ENCODE data around the gene CSMD2. TPM values are rescaled to one million over a fixed set of nuclear protein-coding genes. Genes with fewer than 3 reads are reported as not detected.

Gene CSMD2
- total and polyA plus RNA-seq, 2 of the 8 experiments (the other 6 are each of a cell fraction or from before 2014, with no cell fraction given): 7.0 to 14.7 TPM

DNA sequence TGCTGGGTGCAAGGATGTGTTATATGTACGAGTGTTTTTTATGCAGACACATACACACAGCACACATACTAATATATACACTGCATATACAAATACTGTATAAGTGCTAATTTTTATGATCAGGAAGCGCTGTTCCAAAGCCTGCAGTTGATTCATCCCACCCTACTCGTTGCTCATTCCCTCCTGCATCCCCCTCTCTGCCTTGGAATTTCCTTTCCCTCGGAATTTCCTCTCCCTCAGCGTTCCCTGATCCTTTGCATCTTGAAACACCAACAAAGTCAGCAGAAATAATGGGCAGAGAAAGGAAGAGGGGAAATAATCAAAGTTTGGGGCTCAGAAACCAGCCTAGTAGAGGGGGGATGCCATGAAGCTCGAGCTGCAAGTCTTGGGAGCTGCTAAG, 98.9 kb downstream of the CSMD2 start:
- FAIRE-seq (no peak), DNase-seq (ENCODE audit: low read depth in 1 of 2, low spot score in 2 of 2) (no peak)
- Histone ChIP-seq H3K18ac (ENCODE audit: extremely low read depth, low read length) (no peak overlapping the region), H3K4me3 (ENCODE audit: extremely low read depth in 1 of 4, insufficient read depth in 2 of 4, low read depth in 3 of 4, low read length in 4 of 4) (no peak overlapping the region), H4K5ac (ENCODE audit: insufficient read length, low read depth, low read length) (no peak overlapping the region), H2AFZ (ENCODE audit: low read length) (no peak overlapping the region), H3K23me2 (ENCODE audit: low read depth, low read length) (no peaks in the 10 kb centered on the region), H4K91ac (replicated peaks; ENCODE audit: insufficient read length, low read length) (no peak overlapping the region), H2BK20ac (ENCODE audit: low read length) (no peak overlapping the region), H3K9ac (replicated peaks in 1 of 4; ENCODE audit: extremely low read depth in 1 of 4, low read depth in 3 of 4, low read length in 3 of 4) (no peak overlapping the region), H3K4me1 (replicated peaks in 1 of 4; ENCODE audit: control insufficient read depth in 3 of 4, insufficient read depth in 4 of 4, low read length in 3 of 4) (peaks cover 0 to 6% (median 1%) of the 10 kb centered on the region in 4 experiments; a peak in 3 of 7 replicates), H3K79me1 (ENCODE audit: low read depth, low read length) (peaks cover 7% of the 10 kb centered on the region; the same call in 1 of the 2 replicates), H2AK5ac (ENCODE audit: low read depth, low read length) (no peak overlapping the region), H2BK5ac (ENCODE audit: low read depth, low read length) (no peak overlapping the region), H3K79me2 (ENCODE audit: control insufficient read depth in 1 of 2, insufficient read depth in 2 of 2, low read length in 2 of 2) (peaks cover 0 to 24% of the 10 kb centered on the region in 2 experiments; a peak in 2 of 4 replicates), H4K8ac (ENCODE audit: extremely low read depth, insufficient read depth, low read length) (no peak overlapping the region), H4K20me1 (replicated peaks in 1 of 2; ENCODE audit: control insufficient read depth in 1 of 2, insufficient read depth in 2 of 2, low read length in 2 of 2) (peaks cover under 1 to 5% of the 10 kb centered on the region in 2 experiments), H2BK12ac (ENCODE audit: low read depth, low read length) (no peak overlapping the region), H2BK15ac (ENCODE audit: low read length) (no peak overlapping the region), H3K36me3 (ENCODE audit: control insufficient read depth in 2 of 4, insufficient read depth in 4 of 4, low read length in 3 of 4) (peaks cover 0 to 15% (median 0%) of the 10 kb centered on the region in 4 experiments; a peak in 2 of 8 replicates), H3K4ac (replicated peaks; ENCODE audit: insufficient read length, low read depth, low read length) (no peak overlapping the region), H3K4me2 (ENCODE audit: insufficient read depth in 1 of 2, low read depth in 2 of 2, low read length in 2 of 2) (no peak overlapping the region), H3K14ac (ENCODE audit: insufficient read length) (no peak overlapping the region), H3K27me3 (replicated peaks in 1 of 4; ENCODE audit: control insufficient read depth in 3 of 4, extremely low read depth in 1 of 4, insufficient read depth in 3 of 4, low read length in 3 of 4) (no peaks in the 10 kb centered on the region), H3K56ac (replicated peaks; ENCODE audit: insufficient read length, low read depth, low read length) (no peak overlapping the region), H2BK120ac (replicated peaks; ENCODE audit: low read depth, low read length) (no peak overlapping the region), H3K23ac (ENCODE audit: insufficient read length) (no peak overlapping the region), H3K27ac (ENCODE audit: low read depth, low read length) (no peak overlapping the region), H3K9me3 (ENCODE audit: insufficient read depth in 2 of 2, low read depth in 1 of 2, low read length in 1 of 2) (peaks cover 16 to 18% of the 10 kb centered on the region in 2 experiments)
- ChIA-PET POLR2A (ENCODE audit: partially characterized antibody) (no interaction called here), CTCF (ENCODE audit: partially characterized antibody) (interaction anchor here (1.6 kb wide), 3 partner anchors 8 to 81 kb away, joined by 3 to 4 read pairs (median 4); no protein-coding TSS in a partner anchor)
- TF ChIP-seq TAF1 (IDR thresholded peaks at IDR 0.05; ENCODE audit: low read depth, low read length) (no peak), CBX5 (IDR thresholded peaks at IDR 0.05; ENCODE audit: low read depth, low read length) (no peak), ASH2L (IDR thresholded peaks at IDR 0.05; ENCODE audit: low read length) (no peak), EP300 (IDR thresholded peaks at IDR 0.05; ENCODE audit: borderline replicate concordance in 1 of 2, low read depth in 2 of 2, low read length in 2 of 2) (no peak), RAD21 (IDR thresholded peaks at IDR 0.05 in 1 of 2, conservative IDR thresholded peaks at IDR 0.05 in 1 of 2; ENCODE audit: low read depth in 2 of 2, low read length in 2 of 2) (no peak), SP4 (IDR thresholded peaks at IDR 0.05; ENCODE audit: low read length) (no peak), CTBP2 (IDR thresholded peaks at IDR 0.05; ENCODE audit: borderline replicate concordance, insufficient read depth, insufficient read length, low read length) (no peak), TAF7 (optimal IDR thresholded peaks at IDR 0.05; ENCODE audit: borderline replicate concordance, low read depth, low read length) (no peak)
- TF ChIP-seq, protein P1, sequence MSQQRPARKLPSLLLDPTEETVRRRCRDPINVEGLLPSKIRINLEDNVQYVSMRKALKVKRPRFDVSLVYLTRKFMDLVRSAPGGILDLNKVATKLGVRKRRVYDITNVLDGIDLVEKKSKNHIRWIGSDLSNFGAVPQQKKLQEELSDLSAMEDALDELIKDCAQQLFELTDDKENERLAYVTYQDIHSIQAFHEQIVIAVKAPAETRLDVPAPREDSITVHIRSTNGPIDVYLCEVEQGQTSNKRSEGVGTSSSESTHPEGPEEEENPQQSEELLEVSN (IDR thresholded peaks at IDR 0.05): no peak
- WGBS, 2 experiments (ENCODE audit: extremely low coverage in 1 of 2, insufficient coverage in 1 of 2, insufficient read length in 1 of 2, insufficient replicate concordance in 2 of 2, low coverage in 1 of 2, low lambda C conversion rate in 2 of 2, missing lambda C conversion rate in 1 of 2): 80% methylated on average over 6 of the region's 6 CpGs; no CpG with 5 or more reads in 1 of the 2 experiments
